Measurements from ENCODE around the gene FBXO30.

Gene FBXO30

GRCh38 chr6:145844933-145845540, 30.4 kb upstream of the FBXO30 start:
- TF ChIP-seq CTCF (IDR thresholded peaks at IDR 0.05; ENCODE audit: borderline replicate concordance, extremely low read depth, low read length, poor library complexity, severe bottlenecking): no peak
- no peak for TF ChIP-seq EZH2 (IDR thresholded peaks at IDR 0.05; ENCODE audit: borderline replicate concordance, low read depth, low read length, severe bottlenecking)
- no peak for ATAC-seq (ENCODE audit: insufficient read depth, low read depth)

GRCh38 chr6:145842693-145843546, 28.3 kb upstream of the FBXO30 start:
- Histone ChIP-seq H3K27me3 (ENCODE audit: insufficient read depth, low read length, poor library complexity) (no peaks in the 10 kb centered on the region), H3K4me2 (ENCODE audit: insufficient read depth, low read length) (no peak overlapping the region), H3K9ac (ENCODE audit: low read depth, low read length) (no peak overlapping the region)

More at GRCh38 chr6:145844933-145845540, 30.4 kb upstream of the FBXO30 start:
- no peak overlapping the region for H3K9ac ChIP-seq (ENCODE audit: low read depth, low read length)
- H3K9me3 ChIP-seq (ENCODE audit: insufficient read depth, low read length, severe bottlenecking): no peaks in the 10 kb centered on the region
- H3K27ac ChIP-seq (ENCODE audit: low read length): no peak overlapping the region
- H3K27me3 ChIP-seq (ENCODE audit: insufficient read depth, low read length, poor library complexity): no peaks in the 10 kb centered on the region
- no peaks in the 10 kb centered on the region for H3K79me2 ChIP-seq (ENCODE audit: insufficient read depth, low read length)
- H2AFZ ChIP-seq (ENCODE audit: low read depth, low read length): no peak overlapping the region
- H4K20me1 ChIP-seq (ENCODE audit: insufficient read depth, low read length): no peaks in the 10 kb centered on the region
- DNase-seq: no peak
- no peaks in the 10 kb centered on the region for H3K36me3 ChIP-seq (ENCODE audit: insufficient read depth, low read length)
- no peaks in the 10 kb centered on the region for H3K4me1 ChIP-seq (ENCODE audit: insufficient read depth, low read length)
- H3K4me2 ChIP-seq (ENCODE audit: insufficient read depth, low read length): no peak overlapping the region
- no peak overlapping the region for H3K4me3 ChIP-seq (ENCODE audit: low read depth in 1 of 2, low read length in 2 of 2)

GRCh38 chr6:145841668-145842067, 27.1 kb upstream of the FBXO30 start:
- no peak for TF ChIP-seq EZH2 (IDR thresholded peaks at IDR 0.05; ENCODE audit: borderline replicate concordance, low read depth, low read length, severe bottlenecking)
- no peak for TF ChIP-seq CTCF (IDR thresholded peaks at IDR 0.05; ENCODE audit: borderline replicate concordance, extremely low read depth, low read length, poor library complexity, severe bottlenecking)
- Histone ChIP-seq H3K36me3 (ENCODE audit: insufficient read depth, low read length) (no peaks in the 10 kb centered on the region), H3K27ac (ENCODE audit: low read length) (no peak overlapping the region), H3K4me1 (ENCODE audit: insufficient read depth, low read length) (no peaks in the 10 kb centered on the region), H3K9ac (ENCODE audit: low read depth, low read length) (no peak overlapping the region), H4K20me1 (ENCODE audit: insufficient read depth, low read length) (no peaks in the 10 kb centered on the region), H3K9me3 (ENCODE audit: insufficient read depth, low read length, severe bottlenecking) (no peaks in the 10 kb centered on the region), H2AFZ (ENCODE audit: low read depth, low read length) (no peak overlapping the region), H3K79me2 (ENCODE audit: insufficient read depth, low read length) (no peaks in the 10 kb centered on the region), H3K4me3 (ENCODE audit: low read depth in 1 of 2, low read length in 2 of 2) (no peak overlapping the region), H3K27me3 (ENCODE audit: insufficient read depth, low read length, poor library complexity) (no peaks in the 10 kb centered on the region), H3K4me2 (ENCODE audit: insufficient read depth, low read length) (no peak overlapping the region)
- DNase-seq: no peak
- no peak for ATAC-seq (ENCODE audit: insufficient read depth, low read depth)

More at GRCh38 chr6:145842693-145843546, 28.3 kb upstream of the FBXO30 start:
- H3K4me3 ChIP-seq (ENCODE audit: low read depth in 1 of 2, low read length in 2 of 2): no peak overlapping the region
- H4K20me1 ChIP-seq (ENCODE audit: insufficient read depth, low read length): no peaks in the 10 kb centered on the region
- H3K27ac ChIP-seq (ENCODE audit: low read length): no peak overlapping the region
- H3K4me1 ChIP-seq (ENCODE audit: insufficient read depth, low read length): no peaks in the 10 kb centered on the region
- ATAC-seq (ENCODE audit: insufficient read depth, low read depth) (no peak), DNase-seq (no peak)
- TF ChIP-seq EZH2 (IDR thresholded peaks at IDR 0.05; ENCODE audit: borderline replicate concordance, low read depth, low read length, severe bottlenecking) (no peak), CTCF (IDR thresholded peaks at IDR 0.05; ENCODE audit: borderline replicate concordance, extremely low read depth, low read length, poor library complexity, severe bottlenecking) (no peak)
- no peaks in the 10 kb centered on the region for H3K79me2 ChIP-seq (ENCODE audit: insufficient read depth, low read length)
- no peaks in the 10 kb centered on the region for H3K36me3 ChIP-seq (ENCODE audit: insufficient read depth, low read length)
- H3K9me3 ChIP-seq (ENCODE audit: insufficient read depth, low read length, severe bottlenecking): no peaks in the 10 kb centered on the region
- no peak overlapping the region for H2AFZ ChIP-seq (ENCODE audit: low read depth, low read length)
